Medulla oblongata (tissue), 1 donor: ENCODE results near the gene RFC3.

ENCODE experiments used
- DNase-seq: peaks from one replicate; pipeline ENCODE4 v3.0.0-alpha.2; 2015; ENCODE audit errors: extremely low spot score

Gene RFC3

DNA sequence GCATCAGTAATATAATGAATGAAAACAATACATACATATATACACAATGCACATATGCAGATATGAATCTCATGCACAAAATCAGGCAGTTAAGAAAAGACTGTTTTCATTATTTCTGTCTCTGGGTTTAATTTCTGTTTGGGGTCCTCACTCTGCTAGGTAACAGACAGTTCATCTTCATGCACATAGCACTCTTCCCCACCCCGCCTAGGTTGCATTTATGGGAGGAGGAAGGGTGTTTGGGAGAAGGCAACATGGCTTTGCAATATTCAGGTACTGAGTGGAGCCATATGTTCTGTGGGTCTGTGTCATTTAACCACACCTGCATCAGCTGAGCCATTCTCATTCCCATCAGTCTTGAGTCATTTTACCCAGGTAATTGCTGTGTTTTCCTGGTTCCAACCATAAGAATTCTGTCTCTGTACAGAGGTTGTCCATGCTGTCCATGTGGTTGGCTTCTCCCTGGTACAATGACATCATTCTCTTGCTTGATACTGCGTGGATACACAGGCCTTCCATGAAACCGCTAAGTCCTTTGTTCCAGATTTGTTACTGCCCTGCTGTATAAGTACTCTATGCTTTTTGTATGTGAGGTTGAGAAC is 45.3 kb downstream of the RFC3 start:
- DNase-seq, result no peak

DNA sequence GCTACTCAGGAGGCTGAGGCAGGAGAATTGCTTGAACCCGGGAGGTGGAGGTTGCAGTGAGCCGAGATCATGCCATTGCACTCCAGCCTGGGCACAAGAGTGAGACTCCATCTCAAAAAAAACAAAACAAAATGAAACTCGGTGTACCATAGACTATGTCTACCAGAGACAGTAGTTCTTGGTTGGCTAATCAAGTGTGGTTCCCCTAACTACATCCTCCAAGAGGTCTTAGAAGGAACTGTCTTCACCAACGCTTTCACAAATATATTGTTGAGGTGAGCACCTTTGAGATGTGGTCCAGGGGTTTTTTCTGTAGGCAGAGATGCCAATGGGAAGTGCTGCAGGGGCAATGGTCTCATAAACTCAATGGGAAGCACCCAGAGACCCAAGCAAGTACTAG is 48.0 kb downstream of the RFC3 start:
- DNase-seq, result no peak

DNA sequence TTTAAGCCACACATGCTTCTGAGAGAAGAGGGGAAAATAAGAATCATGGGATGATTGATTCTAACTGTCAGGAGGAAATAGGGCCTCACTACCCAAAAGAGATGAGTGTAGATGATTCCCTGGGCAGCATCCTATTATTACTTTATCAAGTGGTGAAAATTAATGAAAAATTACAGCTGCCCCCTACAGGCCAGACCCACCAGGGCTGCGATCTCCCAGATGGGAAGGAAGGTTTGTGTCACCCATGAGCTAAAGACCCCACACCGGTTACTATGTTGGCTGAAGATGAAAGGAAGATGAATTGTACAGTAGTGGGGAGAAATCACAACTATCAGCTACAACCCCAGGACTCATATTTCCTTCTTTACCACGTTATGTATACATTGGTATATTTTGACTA is 49.5 kb downstream of the RFC3 start:
- no peak for DNase-seq

DNA sequence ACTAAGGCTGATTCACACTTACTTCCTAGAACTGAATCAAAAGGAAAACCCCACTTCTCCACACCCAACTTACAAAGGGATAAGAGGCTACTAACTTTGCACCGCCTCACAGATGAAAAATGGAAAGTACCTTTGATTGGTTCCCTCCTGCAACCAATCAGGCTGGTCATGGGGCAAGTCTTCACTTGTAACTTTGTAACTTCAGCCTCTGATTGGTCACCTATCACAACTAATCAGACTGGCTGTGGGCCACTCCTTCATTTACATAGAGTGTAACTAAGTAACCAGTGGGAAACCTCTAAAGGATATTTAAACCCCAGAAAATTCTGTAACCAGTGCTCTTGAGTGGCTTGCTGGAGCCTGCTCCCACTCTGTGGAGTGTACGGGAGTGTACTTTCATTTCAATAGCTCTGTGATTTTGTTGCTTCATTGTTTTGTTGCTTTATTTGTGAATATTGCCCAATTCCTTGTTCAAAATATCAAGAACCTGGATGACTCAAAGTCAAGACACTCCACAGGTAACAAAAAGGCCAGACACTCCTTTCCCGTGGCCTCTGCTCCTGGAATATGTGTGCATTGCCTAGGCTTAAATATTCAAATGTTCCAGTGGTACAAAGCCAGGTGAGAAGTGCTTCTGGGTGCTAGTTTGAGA is 50.5 kb downstream of the RFC3 start:
- no peak for DNase-seq

- no peak for DNase-seq
Observed at GRCh38 chr13:33869005-33869404, 51.1 kb downstream of the RFC3 start.

DNA sequence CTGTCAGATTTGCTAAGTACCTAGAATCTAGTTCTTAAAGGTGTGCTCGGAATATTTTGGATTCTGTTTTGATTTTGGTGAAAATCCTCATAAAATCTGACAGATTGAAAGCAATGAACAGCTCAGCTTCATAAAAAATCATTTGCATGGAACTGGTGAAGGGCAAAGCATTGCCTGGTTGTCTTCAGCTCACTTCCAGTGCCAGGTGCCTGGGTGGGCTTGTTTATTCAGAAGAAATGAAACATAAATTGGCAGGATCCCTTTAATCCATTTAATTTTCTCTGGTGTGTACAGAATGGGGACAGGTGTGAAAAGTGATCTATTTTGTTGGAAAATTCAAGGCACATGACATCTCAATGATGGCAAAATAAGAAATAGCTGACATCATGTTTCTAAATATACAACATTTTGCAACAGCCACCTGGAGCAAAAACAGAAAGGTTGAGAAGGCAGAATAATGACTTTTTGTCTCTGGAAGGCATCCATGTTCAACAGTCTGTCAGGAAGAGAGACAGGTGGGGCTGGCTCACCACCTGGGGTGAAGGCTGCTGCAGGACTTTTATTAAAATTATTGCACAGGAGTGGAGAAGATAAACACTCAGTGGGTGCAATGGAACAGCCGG is 52.2 kb downstream of the RFC3 start:
- no peak for DNase-seq

GRCh38 chr13:33871207-33872004 is 53.5 kb downstream of the RFC3 start:
- no peak for DNase-seq

DNA sequence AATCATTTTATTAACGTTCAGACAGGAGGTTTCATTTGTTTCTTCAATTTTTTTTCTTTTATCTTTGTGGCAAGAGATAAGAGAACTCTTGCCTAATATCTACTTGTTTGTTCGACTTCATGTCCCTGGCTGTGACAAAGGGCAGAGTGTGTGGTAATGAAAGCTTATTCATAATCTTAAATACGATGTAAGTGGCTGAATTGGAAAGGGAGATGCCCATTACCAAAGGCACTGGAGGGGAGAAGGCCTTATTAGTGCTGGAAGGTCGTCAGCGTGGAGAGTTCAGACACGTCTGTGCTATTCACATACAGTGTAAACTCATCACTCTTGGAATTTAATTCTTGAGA is 54.0 kb downstream of the RFC3 start:
- no peak for DNase-seq

- no peak for DNase-seq
Observed at GRCh38 chr13:33873251-33873908, 55.4 kb downstream of the RFC3 start.

DNA sequence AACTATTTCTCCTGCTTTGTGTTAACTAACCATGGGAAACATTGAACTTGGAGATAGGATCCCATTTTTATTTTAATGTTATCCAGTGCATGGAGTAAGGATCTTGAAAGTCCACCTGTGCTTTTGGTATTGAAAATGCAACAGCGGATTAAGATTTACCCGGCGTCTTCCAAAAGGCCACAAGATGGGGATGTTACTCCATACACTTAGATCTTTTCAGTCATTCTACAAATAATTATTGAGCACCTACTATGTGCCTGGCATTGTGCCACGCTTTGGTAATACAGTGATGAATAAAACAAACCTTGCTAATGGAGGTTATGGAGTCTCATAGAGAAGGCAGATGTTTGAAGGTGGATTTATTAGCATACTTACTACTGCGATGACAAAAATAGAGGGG is 56.9 kb downstream of the RFC3 start:
- DNase-seq, result no peak

GRCh38 chr13:33875618-33876401 is 57.9 kb downstream of the RFC3 start:
- no peak for DNase-seq

GRCh38 chr13:33876716-33877394 is 58.9 kb downstream of the RFC3 start:
- no peak for DNase-seq

DNA sequence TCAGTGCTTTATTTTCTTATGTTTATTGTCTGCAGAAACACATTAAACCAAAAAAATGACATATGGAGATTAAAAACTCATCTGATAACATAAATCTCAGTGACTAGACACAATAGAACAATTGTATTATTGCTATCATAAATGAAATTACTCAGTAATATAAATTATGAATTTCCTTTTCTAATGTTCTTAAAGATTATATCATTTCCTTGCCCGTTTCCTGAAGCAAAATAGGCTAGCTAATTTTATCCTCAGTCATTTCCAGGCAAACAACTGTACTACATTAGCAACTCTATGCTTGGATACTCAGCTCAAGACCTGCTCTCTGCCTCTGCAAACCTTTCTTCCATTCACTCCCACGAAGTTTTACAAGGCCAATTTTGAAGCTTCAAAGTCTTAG is 61.2 kb downstream of the RFC3 start:
- DNase-seq, result no peak

DNA sequence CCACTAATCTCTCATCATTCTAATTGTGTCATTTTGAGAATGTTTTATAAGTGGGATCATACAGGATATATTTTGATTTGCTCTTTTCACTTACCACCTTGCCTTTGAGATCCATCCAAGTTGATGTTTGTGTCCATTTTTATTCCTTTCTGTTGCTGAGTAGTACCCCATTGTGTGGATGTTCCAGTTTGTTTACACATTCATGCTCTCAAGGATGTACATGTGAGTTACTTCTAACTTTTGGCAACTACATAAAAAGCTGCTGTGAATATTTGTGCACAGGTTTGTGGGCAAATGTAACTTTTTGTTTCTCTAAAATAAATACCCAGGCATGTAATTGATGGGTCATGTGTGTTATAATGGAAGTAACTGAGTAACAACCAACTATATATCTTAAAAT is 64.9 kb downstream of the RFC3 start:
- no peak for DNase-seq

DNA sequence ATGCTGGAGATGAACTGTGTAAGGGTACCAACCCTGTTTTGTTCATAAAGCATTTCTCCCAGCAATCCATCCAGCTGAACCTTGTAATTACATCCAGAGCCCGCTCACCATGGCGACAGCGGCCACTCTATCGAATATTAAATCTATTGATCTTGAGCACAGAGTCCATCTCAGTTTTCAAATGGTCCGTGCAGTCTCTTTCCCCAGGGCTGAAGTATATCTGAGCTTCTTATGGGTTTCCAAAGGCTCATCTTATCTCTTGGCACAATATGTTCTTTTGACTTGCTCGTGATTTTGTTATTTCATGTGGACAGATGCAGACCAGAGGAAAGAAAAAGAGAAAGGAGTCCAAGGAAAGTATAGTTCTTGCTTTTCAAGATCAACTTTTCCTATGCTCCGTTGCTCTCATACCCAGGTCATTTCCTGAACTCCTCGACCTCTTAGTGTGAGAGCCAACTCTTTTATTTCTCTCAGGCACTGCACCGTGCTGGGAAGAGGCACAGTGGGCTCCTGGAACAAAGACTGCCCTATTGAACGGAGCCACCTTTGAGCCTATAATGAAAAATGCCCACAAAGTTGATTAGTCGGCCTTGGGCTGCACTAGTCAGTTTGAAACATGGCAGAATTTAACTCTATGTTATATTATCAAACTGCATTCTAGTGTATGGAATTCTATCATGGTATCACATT is 66.7 kb downstream of the RFC3 start:
- no peak for DNase-seq
